ENCODE data around the gene SRM. TPM values are rescaled to one million over a fixed set of nuclear protein-coding genes. Genes with fewer than 3 reads are reported as not detected.

The SRM gene
- total RNA-seq, 1 experiment from 2014 or later: 150 TPM

DNA sequence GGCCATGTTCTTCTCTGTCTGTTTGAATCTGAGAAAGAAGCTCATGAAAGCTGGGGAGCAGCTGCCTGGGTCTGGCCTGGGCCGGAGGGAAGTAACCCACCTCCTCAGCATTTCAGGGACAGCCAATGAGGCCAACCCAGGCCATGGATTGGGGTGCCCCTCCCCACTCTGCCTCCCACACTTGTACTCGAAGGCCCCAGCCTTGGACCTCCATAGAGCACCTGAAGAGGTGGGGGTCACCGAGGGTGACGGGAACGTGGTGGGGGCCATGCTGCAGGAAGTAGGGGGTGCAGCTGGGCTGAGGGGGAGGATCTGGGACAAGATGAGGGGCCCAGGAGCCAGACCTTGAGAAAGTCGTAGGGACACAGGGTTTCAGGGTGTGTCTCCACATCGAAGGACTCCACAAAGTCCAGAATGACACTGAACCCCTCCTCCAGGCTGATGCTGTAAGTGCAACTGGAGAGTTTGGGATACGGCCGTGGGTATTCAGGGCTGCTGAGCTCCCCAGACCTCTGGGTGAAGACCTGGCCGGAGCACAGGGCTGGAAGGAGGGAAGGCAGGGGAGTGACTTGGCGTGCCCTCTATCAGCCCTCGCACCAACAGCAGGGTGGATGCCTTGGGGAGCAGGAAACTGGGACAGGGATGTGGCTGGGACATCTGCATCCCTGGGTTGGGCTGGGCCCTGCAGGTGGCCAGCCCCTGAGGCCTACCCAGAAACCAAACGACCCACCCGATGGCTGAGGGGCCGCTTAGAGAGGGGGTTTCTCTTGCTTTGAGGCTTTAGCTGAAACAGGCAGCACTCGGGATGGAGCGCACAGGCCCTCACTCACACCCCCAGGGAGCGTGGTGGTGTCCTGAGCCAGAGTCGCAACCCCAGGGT is 16.6 kb downstream of the SRM start:
- CTCF ChIA-PET: no interaction called here
- RAD21 ChIA-PET (ENCODE audit: low non-redundant PET in 1 of 2, low total read pairs in 2 of 2, uncharacterized antibody in 2 of 2, unreplicated experiment in 2 of 2): interaction anchor here in 1 of 2 experiments (0.6 kb wide), 1 partner anchor 848 kb away, joined by 3 read pairs; no protein-coding TSS in a partner anchor
- H4K20me1 ChIP-seq (ENCODE audit: insufficient read depth): no peaks in the 10 kb centered on the region
- no peak overlapping the region for H3K27ac ChIP-seq (ENCODE audit: low read depth, low read length)
- ATAC-seq: no peak
- H3K9ac ChIP-seq (ENCODE audit: low read length): no peak overlapping the region
- H3K36me3 ChIP-seq (ENCODE audit: control insufficient read depth in 1 of 2, insufficient read depth in 2 of 2, low read length in 2 of 2): no peaks in the 10 kb centered on the region
- H3K4me1 ChIP-seq (ENCODE audit: control insufficient read depth in 1 of 2, insufficient read depth in 2 of 2, low read length in 2 of 2): no peaks in the 10 kb centered on the region
- H3K27me3 ChIP-seq (ENCODE audit: insufficient read depth, low read length): no peaks in the 10 kb centered on the region
- no peaks in the 10 kb centered on the region for H3K9me2 ChIP-seq (ENCODE audit: insufficient read depth)
- no peak overlapping the region for H2AFZ ChIP-seq (ENCODE audit: low read depth, low read length, poor library complexity, severe bottlenecking)
- no peak overlapping the region for H3K4me3 ChIP-seq (replicated peaks in 1 of 2; ENCODE audit: low read depth in 1 of 2, low read length in 2 of 2)
- no TSS peak for BruUV-seq (replicated peaks)
- POLR2A ChIA-PET: no interaction called here
- no peak overlapping the region for H3K4me2 ChIP-seq (ENCODE audit: low read length)
- intact Hi-C loops (cut with micrococcal nuclease): no loop called here
- TF ChIP-seq ELF1 (IDR thresholded peaks at IDR 0.05; ENCODE audit: borderline replicate concordance, low read depth) (no peak), SIN3A (IDR thresholded peaks at IDR 0.05; ENCODE audit: low read depth) (no peak), YY1 (IDR thresholded peaks at IDR 0.05; ENCODE audit: extremely low read depth, insufficient replicate concordance, low read depth, low read length) (no peak), POLR2AphosphoS5 (IDR thresholded peaks at IDR 0.05; ENCODE audit: low read depth, low read length) (no peak), EZH2phosphoT487 (IDR thresholded peaks at IDR 0.05; ENCODE audit: borderline replicate concordance) (no peak), RAD21 (IDR thresholded peaks at IDR 0.05; ENCODE audit: low read depth) (no peak), SP1 (IDR thresholded peaks at IDR 0.05; ENCODE audit: low read depth) (no peak)
- TF ChIP-seq, protein P1, sequence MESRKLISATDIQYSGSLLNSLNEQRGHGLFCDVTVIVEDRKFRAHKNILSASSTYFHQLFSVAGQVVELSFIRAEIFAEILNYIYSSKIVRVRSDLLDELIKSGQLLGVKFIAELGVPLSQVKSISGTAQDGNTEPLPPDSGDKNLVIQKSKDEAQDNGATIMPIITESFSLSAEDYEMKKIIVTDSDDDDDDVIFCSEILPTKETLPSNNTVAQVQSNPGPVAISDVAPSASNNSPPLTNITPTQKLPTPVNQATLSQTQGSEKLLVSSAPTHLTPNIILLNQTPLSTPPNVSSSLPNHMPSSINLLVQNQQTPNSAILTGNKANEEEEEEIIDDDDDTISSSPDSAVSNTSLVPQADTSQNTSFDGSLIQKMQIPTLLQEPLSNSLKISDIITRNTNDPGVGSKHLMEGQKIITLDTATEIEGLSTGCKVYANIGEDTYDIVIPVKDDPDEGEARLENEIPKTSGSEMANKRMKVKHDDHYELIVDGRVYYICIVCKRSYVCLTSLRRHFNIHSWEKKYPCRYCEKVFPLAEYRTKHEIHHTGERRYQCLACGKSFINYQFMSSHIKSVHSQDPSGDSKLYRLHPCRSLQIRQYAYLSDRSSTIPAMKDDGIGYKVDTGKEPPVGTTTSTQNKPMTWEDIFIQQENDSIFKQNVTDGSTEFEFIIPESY (IDR thresholded peaks at IDR 0.05; ENCODE audit: extremely low read depth, insufficient replicate concordance, low read length): no peak
- TF ChIP-seq, protein P2, sequence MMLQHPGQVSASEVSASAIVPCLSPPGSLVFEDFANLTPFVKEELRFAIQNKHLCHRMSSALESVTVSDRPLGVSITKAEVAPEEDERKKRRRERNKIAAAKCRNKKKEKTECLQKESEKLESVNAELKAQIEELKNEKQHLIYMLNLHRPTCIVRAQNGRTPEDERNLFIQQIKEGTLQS (IDR thresholded peaks at IDR 0.05): no peak
- H3K79me2 ChIP-seq (ENCODE audit: insufficient read depth, low read length): no peaks in the 10 kb centered on the region
- no peak for DNase-seq (ENCODE audit: low read depth, low spot score)
- H3K9me3 ChIP-seq (ENCODE audit: control insufficient read depth in 1 of 2, insufficient read depth in 1 of 2, low read depth in 1 of 2, low read length in 2 of 2): no peaks in the 10 kb centered on the region

Measured in HCT116 (cell line).